Stimulated activated CD4-positive, alpha-beta T cell treated with anti-CD3 and anti-CD28 coated beads, Interleukin-1b, Interleukin-23, amount 100 ng/mL, for 24 hours (primary cell): Measurements from ENCODE around the gene OLFM2.
"Not testable (repeated sequence)": the region's sequence is repeated elsewhere in the genome, so short reads cannot be mapped to it uniquely, and the experiment has no call there.

Experiments used
- DNase-seq, 4 experiments: peaks; one replicate each; pipeline ENCODE4 v3.0.0-alpha.2; 2020; ENCODE audit warnings: low read depth in 4 of 4, low spot score in 1 of 4

The OLFM2 gene

GRCh38 chr19:9943744-9944143, 7.4 kb upstream of the OLFM2 start:
- DNase-seq = no peak

- DNase-seq = no peak
Measured at GRCh38 chr19:9941671-9942070, 5.4 kb upstream of the OLFM2 start.

DNA sequence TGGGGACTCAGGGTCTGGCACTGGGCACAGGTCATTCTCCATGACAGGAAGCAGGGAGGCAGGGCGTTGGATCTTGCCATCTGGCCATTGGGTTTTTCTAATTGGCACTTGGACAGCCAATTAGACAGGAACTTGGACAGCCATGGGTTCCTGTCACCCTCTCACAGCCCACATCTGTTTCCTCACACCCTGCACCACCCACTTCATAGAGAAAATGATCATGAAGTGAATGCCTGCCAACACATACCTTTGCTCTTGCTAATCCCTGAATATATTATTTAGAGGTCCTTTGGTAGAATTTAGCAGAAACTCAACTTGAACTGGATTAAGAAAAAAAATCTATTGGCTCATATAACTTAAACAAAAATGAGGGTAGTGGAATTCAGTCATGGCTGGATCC, 4.9 kb upstream of the OLFM2 start:
- DNase-seq = no peak

- DNase-seq = no peak
Measured at GRCh38 chr19:9940778-9941177, 4.5 kb upstream of the OLFM2 start.

DNA sequence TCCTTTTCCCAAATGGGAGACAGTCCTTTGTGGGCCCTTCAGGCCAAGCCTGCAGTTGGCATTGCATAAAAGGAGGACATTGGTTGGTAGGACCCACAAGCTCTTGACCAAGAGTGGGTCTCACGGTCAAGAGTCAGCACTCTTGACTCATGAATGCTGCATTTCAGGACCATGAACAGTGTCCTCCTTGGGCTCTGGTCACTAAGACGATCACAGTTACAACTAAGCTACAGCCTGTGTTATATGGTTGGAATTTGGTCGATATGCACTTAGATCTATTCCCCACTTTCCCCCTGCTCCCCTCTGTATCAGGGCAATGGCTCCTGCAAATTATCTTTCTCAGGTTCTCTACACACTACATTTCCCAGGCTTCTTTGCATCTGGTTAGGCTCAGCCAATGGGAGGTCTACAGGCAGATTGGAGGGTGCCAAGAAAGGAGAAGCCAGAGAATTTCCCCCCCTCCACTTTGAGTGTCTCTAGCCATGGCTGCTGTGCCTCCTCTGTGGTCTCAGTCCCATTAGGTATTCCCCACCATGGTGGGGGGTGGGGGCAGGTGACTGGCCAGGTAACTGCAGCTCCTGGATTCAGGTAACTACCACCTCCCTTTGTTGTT, 3.1 kb upstream of the OLFM2 start:
- DNase-seq = no peak

GRCh38 chr19:9937001-9937411, 691 bp upstream of the OLFM2 start:
- no peak for DNase-seq

DNA sequence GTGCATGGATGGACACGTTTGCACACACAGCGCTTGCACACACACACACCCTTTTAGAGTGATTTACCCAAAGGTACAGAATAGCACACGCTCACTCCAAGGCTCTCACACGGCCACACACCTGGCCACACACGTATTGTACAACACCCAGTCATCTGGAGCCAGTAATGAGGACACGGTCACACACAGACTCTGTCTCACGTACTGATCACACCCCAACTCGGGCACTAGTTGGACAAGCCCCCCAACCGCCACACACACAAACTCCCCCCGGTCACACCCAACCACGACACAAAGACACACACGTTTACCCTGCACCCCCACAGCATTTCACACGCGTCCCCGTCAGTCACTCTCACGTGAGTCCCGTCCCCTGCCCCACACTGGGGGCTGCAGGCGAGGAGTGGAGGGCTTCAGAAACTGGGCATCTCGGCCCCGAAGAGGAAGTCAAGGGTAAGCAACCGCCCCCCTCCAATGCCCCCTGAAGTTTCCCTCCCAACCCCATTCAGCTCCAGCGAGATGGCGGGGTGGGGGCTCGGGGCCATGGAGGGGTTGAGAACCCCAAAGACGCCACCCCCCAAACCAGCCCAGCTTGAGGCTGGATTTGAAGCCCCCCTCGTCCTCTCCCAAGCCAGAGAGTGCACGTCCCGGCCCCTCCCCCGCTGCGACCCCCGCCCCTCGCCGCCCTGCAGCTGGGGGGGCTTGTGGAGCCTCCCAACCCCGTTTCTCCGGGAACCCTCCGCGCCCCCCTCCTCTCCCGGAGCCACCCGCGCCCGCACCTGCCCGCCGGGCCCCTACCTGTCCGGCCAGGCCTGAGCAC, 599 bp downstream of the OLFM2 start:
- no peak for DNase-seq

DNA sequence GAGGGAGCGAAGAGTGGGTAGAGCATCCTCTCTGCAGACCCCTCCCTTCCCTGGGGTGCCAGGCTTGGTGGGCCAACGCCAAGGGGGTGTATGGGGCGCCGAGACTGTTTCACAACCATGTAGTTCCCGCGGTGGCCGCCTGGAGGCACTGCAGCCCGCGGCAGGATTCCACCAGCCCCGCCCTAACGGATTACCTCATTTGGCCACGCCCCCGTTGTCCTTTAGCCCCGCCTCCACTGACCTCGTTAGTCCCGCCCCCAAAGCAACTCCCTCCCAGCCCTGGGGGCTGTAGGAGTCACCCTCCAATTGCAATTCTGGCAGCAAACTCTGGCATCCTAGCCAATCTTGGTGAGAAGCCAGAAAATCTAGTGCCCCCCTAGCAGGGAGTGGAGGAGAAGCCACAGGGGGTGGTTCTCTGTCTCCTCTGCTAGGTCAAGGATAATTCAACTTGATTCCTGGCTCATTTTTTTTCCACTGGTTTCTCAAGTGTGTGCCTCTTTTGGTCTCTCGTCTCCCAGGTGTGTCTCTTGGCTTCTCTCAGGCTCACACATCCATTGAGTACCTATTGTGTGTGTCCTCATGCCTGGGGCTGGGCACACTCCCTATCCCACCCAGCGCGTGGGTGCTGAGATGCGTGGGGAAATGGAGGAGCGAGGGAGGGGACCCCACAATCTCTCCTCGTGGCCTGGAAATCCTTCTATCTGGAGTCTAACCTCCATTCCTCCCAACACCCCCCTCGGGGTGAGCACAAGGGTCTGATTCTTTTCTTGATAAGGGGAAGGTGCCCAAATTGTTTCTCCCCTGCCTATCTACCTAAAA, 2.0 kb downstream of the OLFM2 start:
- DNase-seq = peak; percentile 72 to 88 (median 80)

- no peak for DNase-seq
Measured at GRCh38 chr19:9932835-9933234, 3.5 kb downstream of the OLFM2 start.

- DNase-seq = no peak
Measured at GRCh38 chr19:9931629-9932028, 4.7 kb downstream of the OLFM2 start.

- DNase-seq = no peak
Measured at GRCh38 chr19:9923440-9923839, 12.9 kb downstream of the OLFM2 start.

DNA sequence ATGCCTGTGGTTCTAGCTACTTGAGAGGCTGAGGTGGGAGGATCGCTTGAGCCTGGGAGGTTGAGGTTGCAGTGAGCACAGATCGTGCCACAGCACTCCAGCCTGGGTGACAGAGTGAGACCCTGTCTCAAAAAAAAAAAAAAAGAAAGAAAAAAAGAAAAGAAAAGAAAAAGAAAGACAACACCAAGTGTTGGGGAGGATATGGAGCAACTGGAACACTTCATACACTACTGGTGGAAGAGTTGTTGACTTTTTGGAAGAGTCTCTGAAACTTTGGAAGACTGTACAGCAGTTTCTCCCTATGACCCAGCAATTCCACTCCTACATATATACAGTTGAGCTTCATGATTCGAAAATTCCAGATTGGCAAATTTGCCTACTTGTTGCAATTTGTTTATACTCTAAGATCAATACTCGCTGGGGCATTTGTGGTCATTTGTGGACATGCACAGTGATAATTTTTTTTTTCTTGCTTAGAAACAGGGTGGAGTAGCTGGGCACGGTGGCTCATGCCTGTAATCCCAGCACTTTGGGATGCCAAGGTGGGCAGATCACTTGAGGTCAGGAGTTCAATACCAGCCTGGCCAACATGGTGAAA, 13.4 kb downstream of the OLFM2 start:
- not testable (repeated sequence) for DNase-seq

- DNase-seq = no peak
Measured at GRCh38 chr19:9917321-9917720, 19.0 kb downstream of the OLFM2 start.

GRCh38 chr19:9916719-9917118, 19.6 kb downstream of the OLFM2 start:
- DNase-seq = no peak

DNA sequence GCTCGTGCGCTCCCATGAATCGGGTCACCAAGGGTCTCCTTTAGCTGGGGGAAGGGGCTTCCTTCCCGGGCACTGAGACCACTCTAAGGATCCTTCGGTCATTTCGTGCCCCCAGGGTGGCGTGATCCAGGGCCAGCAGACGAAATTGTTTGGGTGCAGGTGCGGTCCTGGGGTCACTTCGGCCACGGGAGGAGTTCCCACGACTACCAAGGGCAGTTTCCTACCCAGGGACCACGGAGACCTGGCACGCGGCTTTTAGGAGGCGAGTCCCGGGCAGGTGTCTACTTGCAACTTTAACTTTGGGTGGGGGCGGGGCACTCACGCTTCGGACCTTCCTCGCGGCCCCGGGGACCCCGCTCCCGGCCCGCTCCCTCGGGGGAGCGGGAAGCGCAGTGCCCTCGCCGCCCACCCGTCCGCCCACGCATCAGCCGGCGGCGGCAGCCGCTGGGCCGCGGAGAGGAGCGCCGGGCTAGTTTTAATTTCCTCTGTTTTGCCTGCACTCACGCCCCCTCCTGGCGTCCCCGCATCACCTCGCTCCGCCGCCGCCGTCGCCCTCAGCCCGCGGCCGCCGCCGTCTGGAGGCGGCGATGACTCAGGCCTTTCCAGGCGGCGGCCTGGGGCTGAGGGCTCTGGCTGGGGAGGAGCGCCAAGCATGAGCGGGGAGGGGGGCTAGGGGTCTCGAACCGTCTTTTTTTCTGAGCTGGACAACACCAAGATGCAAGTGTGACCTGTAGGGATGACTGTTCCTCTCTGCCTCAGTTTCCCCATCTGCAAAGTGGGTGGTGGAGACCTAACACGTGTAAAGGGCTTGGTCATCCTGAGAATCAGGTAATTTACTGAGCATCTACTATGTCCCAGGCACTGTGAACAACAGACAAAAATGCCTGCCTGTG, 21.8 kb downstream of the OLFM2 start:
- peak; percentile 39 to 79 (median 64) for DNase-seq

- no peak for DNase-seq
Measured at GRCh38 chr19:9914001-9914314, 22.4 kb downstream of the OLFM2 start.

- no peak for DNase-seq
Measured at GRCh38 chr19:9913237-9914000, 22.9 kb downstream of the OLFM2 start.

GRCh38 chr19:9912551-9913236, 23.6 kb downstream of the OLFM2 start:
- DNase-seq = no peak

GRCh38 chr19:9911524-9912185, 24.7 kb downstream of the OLFM2 start:
- no peak for DNase-seq
